Measurements from ENCODE around the gene TTLL8.
"Not testable (repeated sequence)": the region's sequence is repeated elsewhere in the genome, so short reads cannot be mapped to it uniquely, and the experiment has no call there.

Gene TTLL8

GRCh38 chr22:50058061-50058905, at the start of gene TTLL8:
Gene TTLL8, minus strand, starts transcription at chr22:50058298.
- no peak for DNase-seq (ENCODE audit: low read depth)

- DNase-seq (ENCODE audit: low read depth): no peak
These were observed 49.4 kb upstream of the TTLL8 start for GRCh38 chr22:50107529-50107928.

- DNase-seq (ENCODE audit: low read depth): no peak
These were observed 47.4 kb upstream of the TTLL8 start for GRCh38 chr22:50105208-50106100.

- DNase-seq (ENCODE audit: low read depth): no peak
These were observed 46.0 kb upstream of the TTLL8 start for GRCh38 chr22:50104141-50104544.

- DNase-seq (ENCODE audit: low read depth): no peak
These were observed 44.8 kb upstream of the TTLL8 start for GRCh38 chr22:50102946-50103345.

- no peak for DNase-seq (ENCODE audit: low read depth)
These were observed 43.9 kb upstream of the TTLL8 start for GRCh38 chr22:50101870-50102565.

- no peak for DNase-seq (ENCODE audit: low read depth)
These were observed 40.0 kb upstream of the TTLL8 start for GRCh38 chr22:50098052-50098451.

- no peak for DNase-seq (ENCODE audit: low read depth)
These were observed 34.2 kb upstream of the TTLL8 start for GRCh38 chr22:50092342-50092741.

- DNase-seq (ENCODE audit: low read depth): no peak
These were observed 33.1 kb upstream of the TTLL8 start for GRCh38 chr22:50091092-50091768.

- DNase-seq (ENCODE audit: low read depth): no peak
These were observed 32.3 kb upstream of the TTLL8 start for GRCh38 chr22:50090412-50090714.

GRCh38 chr22:50089682-50090411, 31.7 kb upstream of the TTLL8 start, which contains the start of gene MOV10L1:
Gene MOV10L1, plus strand, starts transcription at chr22:50090006. Its CDS starts 83 bp downstream, at chr22:50090089.
- DNase-seq (ENCODE audit: low read depth): peak; percentile 28

- no peak for DNase-seq (ENCODE audit: low read depth)
These were observed 31.1 kb upstream of the TTLL8 start for GRCh38 chr22:50089231-50089630.

- DNase-seq (ENCODE audit: low read depth): no peak
These were observed 30.0 kb upstream of the TTLL8 start for GRCh38 chr22:50088096-50088495.

GRCh38 chr22:50087646-50088045, 29.5 kb upstream of the TTLL8 start:
- DNase-seq (ENCODE audit: low read depth): no peak

GRCh38 chr22:50086975-50087374, 28.9 kb upstream of the TTLL8 start:
- not testable (repeated sequence) for DNase-seq (ENCODE audit: low read depth)

GRCh38 chr22:50086526-50086925, 28.4 kb upstream of the TTLL8 start:
- DNase-seq (ENCODE audit: low read depth): no peak

GRCh38 chr22:50085211-50085972, 27.3 kb upstream of the TTLL8 start, which contains the start of gene MLC1:
Gene MLC1, minus strand, starts transcription at chr22:50085426. Its CDS starts 524 bp downstream, at chr22:50084902.
- DNase-seq (ENCODE audit: low read depth): peak; percentile 7

- DNase-seq (ENCODE audit: low read depth): no peak
These were observed 26.5 kb upstream of the TTLL8 start for GRCh38 chr22:50084614-50085021.

- DNase-seq (ENCODE audit: low read depth): no peak
These were observed 26.0 kb upstream of the TTLL8 start for GRCh38 chr22:50084080-50084477.

GRCh38 chr22:50083462-50084079, 25.5 kb upstream of the TTLL8 start:
- no peak for DNase-seq (ENCODE audit: low read depth)

All from activated T-cell treated with anti-CD3 and anti-CD28 coated beads for 48 hours (primary cell).